NCI-H1417 treated with DMSO at 0.1 percent for 48 hours (cell line): ENCODE data around the gene ITGA7.

ENCODE experiments used
- DNase-seq: peaks from one replicate; lab custom pipeline; 2025; lab: John Stamatoyannopoulos, UW

The ITGA7 gene

DNA sequence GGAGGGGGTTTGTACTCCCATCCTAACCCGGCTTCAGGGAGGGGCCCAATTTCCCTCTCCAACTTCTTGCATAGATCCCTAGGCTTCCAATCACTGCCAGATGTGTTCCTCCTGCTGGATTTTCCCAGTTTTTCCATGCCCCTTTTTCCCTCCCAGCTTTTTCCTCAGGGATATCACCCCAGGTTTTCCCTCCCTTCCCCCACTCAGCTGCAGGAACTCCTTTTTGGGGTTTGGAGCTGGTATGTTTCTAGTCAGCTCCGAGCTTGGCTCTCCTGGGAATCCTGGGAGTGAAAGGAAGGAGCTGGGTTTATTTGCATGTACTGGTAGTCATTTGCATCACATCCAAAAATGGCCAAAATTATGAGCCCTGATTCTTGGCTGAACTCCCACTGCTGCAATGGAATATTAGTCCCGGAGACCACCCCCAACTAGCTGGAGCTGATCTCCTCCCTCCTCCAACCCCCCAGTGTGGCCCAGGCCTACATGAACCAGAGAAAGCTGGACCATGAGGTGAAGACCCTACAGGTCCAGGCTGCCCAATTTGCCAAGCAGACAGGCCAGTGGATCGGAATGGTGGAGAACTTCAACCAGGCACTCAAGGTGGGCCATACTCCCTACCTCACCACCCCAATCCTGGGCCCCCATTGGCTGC is 11.0 kb upstream of the ITGA7 start:
- DNase-seq: no peak

DNA sequence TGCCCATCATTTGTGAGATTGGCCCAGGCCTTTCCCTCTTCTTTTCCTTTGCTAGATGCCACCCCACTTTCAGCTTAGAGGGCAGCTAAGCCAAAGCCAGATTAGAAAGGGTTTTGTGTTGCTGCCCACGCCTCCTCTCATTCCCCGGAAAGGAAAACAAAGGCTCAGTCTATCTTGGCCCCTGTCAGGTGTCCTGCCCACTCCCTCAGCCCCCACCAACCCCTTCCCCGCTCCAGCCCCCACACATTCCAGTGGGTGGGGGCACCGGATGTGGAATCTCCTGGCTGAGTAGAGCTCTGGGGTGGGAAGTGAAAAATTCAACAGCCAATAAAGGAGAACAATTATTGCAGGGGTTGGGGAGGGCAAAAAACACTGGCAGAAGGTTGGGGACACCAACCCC is 10.3 kb upstream of the ITGA7 start:
- DNase-seq: no peak

- no peak for DNase-seq
These were observed 9.6 kb upstream of the ITGA7 start for GRCh38 chr12:55717011-55718007.

- DNase-seq: no peak
These were observed 8.9 kb upstream of the ITGA7 start for GRCh38 chr12:55716582-55716957.

DNA sequence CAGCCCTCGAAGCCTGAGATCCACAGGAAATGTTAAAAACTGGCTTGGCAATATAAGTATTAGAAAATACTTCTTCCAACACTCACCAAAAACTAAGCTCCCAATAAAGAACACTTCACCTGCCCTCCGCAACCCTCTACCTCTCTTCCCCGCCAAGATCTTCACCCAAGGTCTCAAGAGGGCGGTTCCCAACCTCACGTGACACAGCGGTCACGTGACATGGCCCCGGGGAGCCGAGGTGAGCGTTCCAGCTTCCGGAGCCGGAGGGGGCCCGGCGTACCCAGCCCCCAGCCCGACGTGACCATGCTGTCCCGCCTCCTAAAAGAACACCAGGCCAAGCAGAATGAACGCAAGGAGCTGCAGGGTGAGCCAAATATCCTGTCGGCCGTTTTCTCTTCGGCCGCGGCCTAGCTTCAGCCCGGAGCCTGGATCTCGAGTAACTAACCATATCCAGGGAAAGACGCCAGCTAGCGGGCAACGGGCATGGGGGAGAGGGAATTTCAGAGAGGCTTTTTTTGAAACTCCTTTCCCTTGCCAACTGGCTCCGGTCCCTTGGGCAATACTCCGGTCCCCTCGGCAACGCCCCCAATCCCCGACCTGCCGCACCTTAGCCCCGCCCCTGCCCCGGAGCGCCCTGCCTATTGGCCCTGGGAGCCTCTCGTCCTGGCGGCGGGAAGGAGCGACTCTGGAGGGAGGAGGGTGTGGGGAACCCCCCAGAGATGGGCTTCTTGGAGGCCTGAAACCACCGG is 8.3 kb upstream of the ITGA7 start, which contains the start of gene BLOC1S1:
BLOC1S1 (plus strand) TSS at position 214 of the 749 bp plus-strand sequence; CDS start at position 220, 6 bp downstream.
- DNase-seq: peak; percentile 77

DNA sequence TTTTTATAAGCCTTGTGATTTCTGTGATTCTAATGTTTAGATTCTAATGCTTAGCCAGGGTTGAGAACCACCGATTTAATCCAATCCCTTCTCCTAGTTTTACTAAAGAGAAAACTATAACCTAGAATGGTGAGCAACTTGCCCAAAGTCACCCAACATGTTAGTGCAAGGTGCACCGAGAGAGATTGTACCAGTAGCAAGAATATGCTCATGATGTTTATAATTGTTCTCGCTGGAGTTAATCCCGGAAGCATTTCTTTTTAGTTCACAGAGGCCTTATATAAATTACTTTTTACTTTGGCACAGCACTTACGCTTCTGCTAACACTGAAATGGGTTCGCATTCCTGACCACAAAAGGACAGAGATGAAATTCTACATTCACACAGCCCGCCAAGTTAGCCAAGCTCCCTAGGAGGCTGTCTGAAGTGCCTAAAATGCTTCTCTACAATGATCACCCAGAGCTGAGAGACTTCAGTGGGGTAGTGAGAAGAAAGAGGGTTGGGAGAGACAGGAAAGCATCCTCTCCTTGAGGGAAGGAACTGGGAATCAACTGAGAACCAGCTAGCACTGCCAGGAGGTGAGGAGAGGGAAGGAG is 7.6 kb upstream of the ITGA7 start:
- DNase-seq: no peak

GRCh38 chr12:55713721-55714120 is 6.0 kb upstream of the ITGA7 start:
- DNase-seq: no peak

DNA sequence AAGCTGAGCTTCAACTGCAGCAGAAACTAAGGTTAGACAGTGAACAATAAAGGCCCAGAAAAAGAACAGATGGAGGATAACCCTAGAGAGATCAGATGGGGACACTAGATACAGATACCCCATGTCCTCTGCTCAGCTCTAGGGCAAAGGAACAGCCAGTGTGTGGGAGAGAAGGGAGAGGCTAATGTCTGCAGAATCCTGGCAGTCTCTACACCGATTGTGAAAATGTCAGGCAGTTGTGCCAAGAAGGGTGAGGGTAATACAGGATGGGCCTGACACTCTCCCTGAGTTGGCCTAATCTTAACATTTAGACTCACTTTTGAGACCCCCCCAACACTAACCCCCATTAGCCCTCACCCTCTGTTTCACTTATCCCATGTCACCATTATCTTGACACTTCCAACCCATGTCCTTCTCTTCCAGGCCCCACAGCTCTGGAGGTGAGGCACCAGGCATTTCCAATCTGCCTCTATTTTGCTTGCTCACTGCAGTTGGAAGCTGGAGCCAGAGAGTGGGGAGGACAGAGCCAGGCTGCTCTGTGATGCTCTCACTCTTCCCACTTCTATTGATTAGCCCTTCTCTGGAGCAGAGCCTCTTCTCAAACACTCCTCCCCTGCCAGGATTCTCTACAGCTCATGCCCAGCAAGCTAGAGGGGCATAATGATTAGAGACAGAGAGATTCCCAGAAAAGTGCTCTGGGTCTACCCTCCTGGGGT is 5.2 kb upstream of the ITGA7 start:
- DNase-seq: no peak

- no peak for DNase-seq
These were observed 4.3 kb upstream of the ITGA7 start for GRCh38 chr12:55711786-55712553.

GRCh38 chr12:55708695-55709233 is 1.1 kb upstream of the ITGA7 start:
- DNase-seq: no peak

- no peak for DNase-seq
These were observed 459 bp downstream of the ITGA7 start for GRCh38 chr12:55707219-55707671.

- DNase-seq: no peak
These were observed 1.0 kb downstream of the ITGA7 start for GRCh38 chr12:55706568-55707218.

- no peak for DNase-seq
These were observed 1.8 kb downstream of the ITGA7 start for GRCh38 chr12:55705782-55706402.

DNA sequence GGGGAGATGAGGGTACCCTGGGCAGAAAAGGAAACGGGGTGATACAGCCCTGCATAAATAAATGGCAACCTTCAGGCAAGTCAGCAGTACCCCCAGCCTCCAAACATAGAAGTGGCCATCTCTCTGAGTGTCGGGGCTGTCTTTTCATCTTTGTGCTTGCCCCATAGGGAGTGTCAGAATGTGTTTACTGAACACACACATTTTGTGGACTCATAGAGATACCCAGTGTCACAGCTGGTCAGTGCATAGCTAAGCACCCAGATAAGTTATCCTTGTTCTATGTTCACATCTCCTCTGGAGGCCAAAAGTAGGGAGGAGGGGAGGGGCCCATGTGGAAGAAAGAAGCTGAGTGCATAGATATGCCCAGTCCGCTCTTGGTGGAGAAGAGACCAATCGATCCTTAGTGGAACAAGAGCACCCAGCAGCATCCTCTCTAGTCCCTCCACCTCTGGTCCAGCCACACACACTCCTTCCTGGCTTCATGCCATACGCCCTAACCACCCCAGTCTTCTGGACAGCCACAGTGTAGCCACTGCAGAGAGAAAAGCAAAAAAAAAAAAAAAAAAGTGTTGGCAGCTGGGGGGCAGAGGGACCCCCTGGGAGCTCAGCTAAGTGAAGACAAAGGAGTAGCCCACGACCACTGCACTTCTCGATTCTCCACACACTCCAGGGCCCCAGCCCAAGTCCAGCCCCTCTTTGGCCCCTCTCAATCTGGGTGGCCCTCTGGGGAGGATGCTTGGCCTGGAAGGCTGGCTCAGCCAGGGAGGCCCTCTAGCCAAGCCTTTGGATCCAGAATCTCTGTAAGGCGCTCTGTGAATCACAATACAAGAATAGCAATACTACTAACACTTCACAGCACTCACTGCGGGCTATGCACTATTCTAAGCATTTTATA is 2.6 kb downstream of the ITGA7 start:
- DNase-seq: no peak

DNA sequence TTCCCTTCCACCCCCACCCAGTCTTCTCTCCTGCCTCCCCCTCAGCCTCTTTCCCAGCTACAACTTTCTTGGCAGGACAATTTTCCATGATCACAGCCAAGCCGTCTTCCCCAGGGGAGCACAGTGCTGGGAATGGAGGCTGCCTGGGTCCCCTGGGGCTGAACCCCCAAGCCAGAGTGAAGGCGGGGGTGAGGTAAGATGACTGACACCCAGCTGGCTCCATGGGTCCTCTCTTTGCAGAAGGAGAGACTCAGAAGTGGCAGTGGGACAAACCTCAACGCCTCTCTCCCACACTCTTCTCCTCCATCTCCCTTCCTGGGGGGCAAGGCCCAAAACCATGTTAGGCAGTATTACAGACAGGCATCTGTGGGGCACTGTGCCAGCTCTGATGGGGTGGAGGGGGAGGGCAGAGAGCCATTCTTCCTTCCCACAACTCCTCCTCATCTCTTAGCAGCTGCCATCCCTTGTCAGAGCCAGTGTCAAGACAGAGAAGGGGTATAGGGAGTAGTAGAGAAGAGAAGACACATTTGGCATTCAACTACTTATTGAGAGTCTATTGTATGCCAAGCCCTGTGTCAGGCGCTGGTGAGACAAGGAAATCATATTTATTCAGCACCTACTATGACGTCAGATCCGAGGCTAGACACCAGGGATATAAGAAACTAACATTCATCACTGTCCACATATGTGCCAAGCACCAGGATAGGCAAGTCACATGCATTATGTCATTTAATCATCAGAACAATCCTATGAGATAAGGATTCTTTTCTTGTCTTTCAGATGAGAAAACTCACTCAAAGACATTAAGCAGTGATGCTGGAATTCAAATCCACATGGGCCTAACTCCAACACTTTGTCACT is 3.6 kb downstream of the ITGA7 start:
- DNase-seq: no peak

GRCh38 chr12:55703288-55703687 is 4.4 kb downstream of the ITGA7 start:
- DNase-seq: no peak

- no peak for DNase-seq
These were observed 4.8 kb downstream of the ITGA7 start for GRCh38 chr12:55702861-55703260.
